H1 (cell line): ENCODE results near the gene POTEM. TPM values are rescaled to one million over a fixed set of nuclear protein-coding genes. Genes with fewer than 3 reads are reported as not detected.
"Not testable (repeated sequence)": the region's sequence is repeated elsewhere in the genome, so short reads cannot be mapped to it uniquely, and the experiment has no call there.

ENCODE experiments used
- CTCF ChIA-PET: fragments of 300-600 bp; sonication (Branson Sonifier 250); formaldehyde crosslinking; loops from one replicate; lab custom pipeline; 2021; ENCODE audit not compliant: partially characterized antibody; lab: Charles Lee
- POLR2A ChIA-PET: fragments of 300-600 bp; sonication (Branson Sonifier 250); formaldehyde crosslinking; loops from one replicate; lab custom pipeline; 2021; ENCODE audit warnings: inconsistent platforms; ENCODE audit not compliant: partially characterized antibody; lab: Charles Lee
- DNase-seq, 2 experiments: peaks; one replicate each; pipeline versions ENCODE4 v3.0.0 to v3.0.0-alpha.2; 2010 to 2022; ENCODE audit warnings: low spot score in 2 of 2, low read depth in 1 of 2, mixed read lengths in 1 of 2
- FAIRE-seq: peaks from 2 replicates; lab custom pipeline; 2011; peaks lifted over from hg19 to GRCh38; lab: Jason Lieb, UNC
- H2AFZ ChIP-seq: 2 replicates; pipeline ENCODE4 v1.8.1; 2012; ENCODE audit warnings: low read length, inconsistent platforms
- H2AK5ac ChIP-seq: 2 replicates; pipeline ENCODE4 v1.6.1; 2013; ENCODE audit warnings: low read depth, low read length
- H2BK120ac ChIP-seq: replicated peaks from 2 replicates; pipeline ENCODE3; 2013; ENCODE audit warnings: low read depth, low read length, inconsistent platforms
- H2BK12ac ChIP-seq: 2 replicates; pipeline ENCODE4 v1.6.1; 2013; ENCODE audit warnings: low read depth, low read length
- H2BK15ac ChIP-seq: 2 replicates; pipeline ENCODE4 v1.6.1; 2013; ENCODE audit warnings: low read length
- H2BK20ac ChIP-seq: 2 replicates; pipeline ENCODE4 v1.6.1; 2013; ENCODE audit warnings: low read length
- H2BK5ac ChIP-seq: 2 replicates; pipeline ENCODE4 v1.6.1; 2013; ENCODE audit warnings: low read depth, low read length
- H3K14ac ChIP-seq: 2 replicates; pipeline ENCODE4 v1.6.1; 2013; ENCODE audit warnings: inconsistent platforms; ENCODE audit not compliant: insufficient read length
- H3K18ac ChIP-seq: 2 replicates; pipeline ENCODE4 v1.6.1; 2013; ENCODE audit warnings: low read length; ENCODE audit errors: extremely low read depth
- H3K23ac ChIP-seq: 2 replicates; pipeline ENCODE4 v1.6.1; 2013; ENCODE audit warnings: inconsistent platforms; ENCODE audit not compliant: insufficient read length
- H3K23me2 ChIP-seq: 2 replicates; pipeline ENCODE4 v1.6.1; 2013; ENCODE audit warnings: low read depth, low read length
- H3K27ac ChIP-seq: 2 replicates; pipeline ENCODE4 v1.6.1; 2011; ENCODE audit warnings: low read depth, low read length, inconsistent platforms
- H3K27me3 ChIP-seq, 4 experiments: replicated peaks in 1 of 4; 1 replicate in 1 of 4; 2 replicates in 3 of 4; pipeline versions ENCODE4 v1.6.1 to v1.8.1; 2011 to 2013; ENCODE audit warnings: low read length in 3 of 4, mild to moderate bottlenecking in 3 of 4, inconsistent platforms in 2 of 4, mixed read lengths in 2 of 4, moderate library complexity in 1 of 4; ENCODE audit not compliant: control insufficient read depth in 3 of 4, insufficient read depth in 3 of 4; ENCODE audit errors: extremely low read depth in 1 of 4
- H3K36me3 ChIP-seq, 4 experiments: 2 replicates each; pipeline versions ENCODE4 v1.6.1 to v1.8.1; 2011 to 2013; ENCODE audit warnings: mild to moderate bottlenecking in 4 of 4, low read length in 3 of 4, moderate library complexity in 2 of 4, control low read depth in 1 of 4, inconsistent platforms in 1 of 4; ENCODE audit not compliant: insufficient read depth in 4 of 4, control insufficient read depth in 2 of 4
- H3K4ac ChIP-seq: replicated peaks from 2 replicates; pipeline ENCODE3; 2013; ENCODE audit warnings: low read length, low read depth, mixed read lengths, inconsistent platforms; ENCODE audit not compliant: insufficient read length
- H3K4me1 ChIP-seq, 4 experiments: replicated peaks in 1 of 4; 1 replicate in 1 of 4; 2 replicates in 3 of 4; pipeline versions ENCODE4 v1.6.1 to v1.8.1; 2011 to 2013; ENCODE audit warnings: low read length in 3 of 4, inconsistent platforms in 2 of 4, mixed read lengths in 1 of 4; ENCODE audit not compliant: insufficient read depth in 4 of 4, control insufficient read depth in 3 of 4
- H3K4me2 ChIP-seq, 2 experiments: 2 replicates each; pipeline versions ENCODE4 v1.6.1 to v1.8.1; 2011 to 2013; ENCODE audit warnings: low read depth in 2 of 2, low read length in 2 of 2, control low read depth in 1 of 2, inconsistent platforms in 1 of 2, mild to moderate bottlenecking in 1 of 2; ENCODE audit not compliant: insufficient read depth in 1 of 2
- H3K4me3 ChIP-seq, 4 experiments: fragments of 200-600, 300-600 bp in 1 of 4; sonication (generic), shearing (Covaris generic), sonication (Bioruptor Twin) in 1 of 4; 2 replicates each; pipeline versions ENCODE4 v1.5.1 to v1.8.1; 2011 to 2016; ENCODE audit warnings: low read length in 4 of 4, low read depth in 3 of 4, control low read depth in 2 of 4, inconsistent platforms in 2 of 4, mild to moderate bottlenecking in 2 of 4, mixed read lengths in 1 of 4, moderate library complexity in 1 of 4; ENCODE audit not compliant: insufficient read depth in 2 of 4; ENCODE audit errors: extremely low read depth in 1 of 4
- H3K56ac ChIP-seq: replicated peaks from 2 replicates; pipeline ENCODE3; 2013; ENCODE audit warnings: low read depth, mild to moderate bottlenecking, mixed read lengths, low read length, inconsistent platforms; ENCODE audit not compliant: insufficient read length
- H3K79me1 ChIP-seq: 2 replicates; pipeline ENCODE4 v1.6.1; 2013; ENCODE audit warnings: low read depth, low read length, control low read depth
- H3K79me2 ChIP-seq, 2 experiments: 2 replicates each; pipeline versions ENCODE4 v1.6.1 to v1.8.1; 2012 to 2013; ENCODE audit warnings: low read length in 2 of 2, mild to moderate bottlenecking in 2 of 2, inconsistent platforms in 1 of 2; ENCODE audit not compliant: insufficient read depth in 2 of 2, control insufficient read depth in 1 of 2
- H3K9ac ChIP-seq, 4 experiments: replicated peaks in 1 of 4; 1 replicate in 1 of 4; 2 replicates in 3 of 4; pipeline versions ENCODE4 v1.6.1 to v1.8.1; 2011 to 2013; ENCODE audit warnings: low read depth in 3 of 4, low read length in 3 of 4, control low read depth in 2 of 4, mild to moderate bottlenecking in 2 of 4, moderate library complexity in 2 of 4, inconsistent platforms in 1 of 4; ENCODE audit errors: extremely low read depth in 1 of 4
- H3K9me3 ChIP-seq, 2 experiments: 2 replicates each; pipeline versions ENCODE4 v1.6.1 to v1.8.1; 2012 to 2013; ENCODE audit warnings: mild to moderate bottlenecking in 2 of 2, moderate library complexity in 2 of 2, control low read depth in 1 of 2, inconsistent platforms in 1 of 2, low read depth in 1 of 2, low read length in 1 of 2, mixed read lengths in 1 of 2; ENCODE audit not compliant: insufficient read depth in 2 of 2
- H4K20me1 ChIP-seq, 2 experiments: replicated peaks in 1 of 2; 2 replicates each; pipeline versions ENCODE3 to v1.8.1; 2011 to 2013; ENCODE audit warnings: inconsistent platforms in 2 of 2, low read length in 2 of 2, mild to moderate bottlenecking in 1 of 2; ENCODE audit not compliant: insufficient read depth in 2 of 2, control insufficient read depth in 1 of 2
- H4K5ac ChIP-seq: 2 replicates; pipeline ENCODE4 v1.6.1; 2013; ENCODE audit warnings: low read length, low read depth, mixed read lengths, inconsistent platforms; ENCODE audit not compliant: insufficient read length
- H4K8ac ChIP-seq: 2 replicates; pipeline ENCODE4 v1.8.0; 2013; ENCODE audit warnings: mild to moderate bottlenecking, moderate library complexity, low read length, inconsistent platforms; ENCODE audit not compliant: insufficient read depth; ENCODE audit errors: extremely low read depth
- H4K91ac ChIP-seq: replicated peaks from 2 replicates; pipeline ENCODE3; 2013; ENCODE audit warnings: low read length, mixed read lengths, inconsistent platforms; ENCODE audit not compliant: insufficient read length
- WGBS, 2 experiments: shearing (Covaris generic) in 1 of 2; methylation state at CpG; one replicate each; pipeline versions ENCODE4 v1.1.6 to v1.1.7; 2013 to 2015; ENCODE audit warnings: low lambda C conversion rate in 2 of 2, mixed read lengths in 2 of 2, inconsistent platforms in 1 of 2, low coverage in 1 of 2, missing lambda C conversion rate in 1 of 2; ENCODE audit not compliant: insufficient replicate concordance in 2 of 2, insufficient coverage in 1 of 2, insufficient read length in 1 of 2; ENCODE audit errors: extremely low coverage in 1 of 2, missing lambda C conversion rate in 1 of 2; 5-methylcytosine and 5-hydroxymethylcytosine counted together
- polyA plus RNA-seq, 7 experiments: library from polyadenylated mRNA; depleted of rRNA in 3 of 7; stranded (reverse) in 5 of 7; unstranded in 2 of 7; fragments of >200 nt in 5 of 7; fragments of 200-250 nt in 2 of 7; gene quantifications; 1 replicate in 5 of 7; 2 replicates in 1 of 7; 4 replicates in 1 of 7; pipeline versions ENCODE4 v1.2.1 to v1.2.3, GENCODE V29; 2011 to 2013; ENCODE audit warnings: missing spikeins in 2 of 7, mixed read lengths in 2 of 7
- total RNA-seq: library from RNA; stranded (reverse); fragmentation: NEBNext Ultra II Directional; extraction: Animal tissue kit (Norgen Biotek cat#: 25700); gene quantifications from 2 replicates; pipeline ENCODE4 v1.2.1, GENCODE V29; 2021

The POTEM gene
- total and polyA plus RNA-seq, 2 of the 8 experiments (the other 6 are each of a cell fraction or from before 2014, with no cell fraction given), result not detected

- H2BK12ac ChIP-seq, DNase-seq, POLR2A ChIA-PET, H3K14ac ChIP-seq, H2BK120ac ChIP-seq, H3K4ac ChIP-seq, H3K23me2 ChIP-seq, H3K79me1 ChIP-seq, CTCF ChIA-PET, H3K56ac ChIP-seq, H2AFZ ChIP-seq, H2BK20ac ChIP-seq, H3K4me2 ChIP-seq, H3K4me3 ChIP-seq, H2BK5ac ChIP-seq, H2AK5ac ChIP-seq, FAIRE-seq, H3K27me3 ChIP-seq, H4K20me1 ChIP-seq, H4K5ac ChIP-seq, H4K8ac ChIP-seq, H3K79me2 ChIP-seq, H3K18ac ChIP-seq, H3K9ac ChIP-seq, H3K4me1 ChIP-seq, H2BK15ac ChIP-seq, H3K23ac ChIP-seq, H4K91ac ChIP-seq, H3K36me3 ChIP-seq, H3K27ac ChIP-seq: not testable (repeated sequence)
- peaks cover 0 to 14% of the 10 kb centered on the region in 2 experiments; a peak in 2 of 4 replicates for H3K9me3 ChIP-seq
- no CpG with 5 or more reads among the region's 9 CpGs for WGBS, 2 experiments
Observed at GRCh38 chr14:19006490-19006889, 39.3 kb downstream of the POTEM start.

DNA sequence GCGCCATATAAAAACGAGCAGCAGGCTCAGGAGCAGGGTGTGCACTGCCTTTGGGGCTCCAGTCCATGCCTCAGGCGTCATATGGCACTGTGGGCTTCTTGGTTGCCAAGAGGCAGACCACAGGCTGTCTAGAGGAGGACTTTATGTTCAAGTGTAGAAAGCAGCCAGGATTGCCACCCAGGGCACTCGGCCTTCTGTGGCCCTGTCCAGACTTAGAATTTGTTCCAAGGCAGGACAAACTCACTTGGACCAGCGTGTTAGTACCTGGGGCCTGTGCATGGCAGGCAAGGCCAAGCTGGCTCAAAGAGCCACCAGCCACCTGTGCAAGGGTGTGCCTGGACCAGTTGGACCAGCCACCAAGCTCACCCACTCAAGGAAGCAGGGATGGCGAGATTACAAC lies 40.4 kb downstream of the POTEM start:
- H2AK5ac ChIP-seq, FAIRE-seq, H3K9ac ChIP-seq, H3K79me1 ChIP-seq, POLR2A ChIA-PET, H3K14ac ChIP-seq, H4K20me1 ChIP-seq, H4K8ac ChIP-seq, H3K4me1 ChIP-seq, H2BK5ac ChIP-seq, H3K36me3 ChIP-seq, H3K27me3 ChIP-seq, H2BK15ac ChIP-seq, DNase-seq, H4K5ac ChIP-seq, H3K4me3 ChIP-seq, H2BK12ac ChIP-seq, H3K4ac ChIP-seq, H4K91ac ChIP-seq, H3K18ac ChIP-seq, H2BK20ac ChIP-seq, CTCF ChIA-PET, H3K56ac ChIP-seq, H2AFZ ChIP-seq, H3K23me2 ChIP-seq, H2BK120ac ChIP-seq, H3K4me2 ChIP-seq, H3K27ac ChIP-seq, H3K23ac ChIP-seq, H3K79me2 ChIP-seq: not testable (repeated sequence)
- H3K9me3 ChIP-seq, result peaks cover 0 to 22% of the 10 kb centered on the region in 2 experiments; a peak in 2 of 4 replicates
- WGBS, 2 experiments, result 93% methylated on average over 2 of the region's 6 CpGs; no CpG with 5 or more reads in 1 of the 2 experiments
